GM23248 (cell line): ENCODE measurements around the gene SLC4A8. TPM values are rescaled to one million over a fixed set of nuclear protein-coding genes. Genes with fewer than 3 reads are reported as not detected.

Experiments used
- DNase-seq: peaks from one replicate; pipeline ENCODE4 v3.0.0-alpha.2; 2015
- H2AFZ ChIP-seq: fragments of 200-600 bp; sonication (generic); 2 replicates; pipeline ENCODE4 v1.6.1; 2016; ENCODE audit warnings: antibody characterized with exemption
- H3F3A ChIP-seq: fragments of 200-600 bp; sonication (generic); 2 replicates; pipeline ENCODE4 v1.6.1; 2016; ENCODE audit warnings: mild to moderate bottlenecking, antibody characterized with exemption, mixed run types; ENCODE audit not compliant: insufficient read depth
- H3K27ac ChIP-seq: fragments of 200-600 bp; sonication (generic); 2 replicates; pipeline ENCODE4 v1.5.1; 2016; ENCODE audit warnings: mild to moderate bottlenecking
- H3K27me3 ChIP-seq: fragments of 200-600 bp; sonication (generic); replicated peaks from 2 replicates; pipeline ENCODE4 v1.6.1; 2016; ENCODE audit warnings: mild to moderate bottlenecking; ENCODE audit not compliant: insufficient read depth
- H3K36me3 ChIP-seq: fragments of 200-600 bp; sonication (generic); 2 replicates; pipeline ENCODE4 v1.6.1; 2016; ENCODE audit warnings: low read depth, mild to moderate bottlenecking
- H3K4me1 ChIP-seq: fragments of 200-600 bp; sonication (generic); 2 replicates; pipeline ENCODE4 v1.6.1; 2016; ENCODE audit warnings: mild to moderate bottlenecking; ENCODE audit not compliant: insufficient read depth
- H3K4me2 ChIP-seq: fragments of 200-600 bp; sonication (generic); one replicate; pipeline ENCODE4 v1.6.1; 2016; ENCODE audit warnings: mild to moderate bottlenecking; ENCODE audit not compliant: unreplicated experiment
- H3K4me3 ChIP-seq: fragments of 200-600 bp; sonication (generic); 2 replicates; pipeline ENCODE4 v1.5.1; 2016; ENCODE audit warnings: mild to moderate bottlenecking
- H3K79me2 ChIP-seq: fragments of 200-600 bp; sonication (generic); 2 replicates; pipeline ENCODE4 v1.6.1; 2016; ENCODE audit warnings: mild to moderate bottlenecking; ENCODE audit not compliant: insufficient read depth
- H3K9ac ChIP-seq: fragments of 200-600 bp; sonication (generic); 2 replicates; pipeline ENCODE4 v1.6.1; 2016; ENCODE audit warnings: mild to moderate bottlenecking
- H3K9me2 ChIP-seq: fragments of 200-600 bp; sonication (generic); 2 replicates; pipeline ENCODE4 v1.6.1; 2016; ENCODE audit warnings: mixed run types, mild to moderate bottlenecking, moderate library complexity; ENCODE audit not compliant: insufficient read depth
- H3K9me3 ChIP-seq: fragments of 200-600 bp; sonication (generic); one replicate; pipeline ENCODE4 v1.6.1; 2017; ENCODE audit warnings: low read depth
- H4K20me1 ChIP-seq: fragments of 200-600 bp; sonication (generic); 2 replicates; pipeline ENCODE4 v1.6.0; 2016; ENCODE audit not compliant: insufficient read depth
- EZH2 ChIP-seq: fragments of 200-600 bp; sonication (generic); IDR thresholded peaks from 2 replicates; pipeline ENCODE4 v1.6.1; 2018; ENCODE audit warnings: antibody characterized with exemption, mild to moderate bottlenecking; ENCODE audit not compliant: insufficient read depth, poor library complexity, severe bottlenecking
- EZH2phosphoT487 ChIP-seq: fragments of 200-600 bp; sonication (generic); IDR thresholded peaks from 2 replicates; pipeline ENCODE4 v1.6.1; 2018; ENCODE audit warnings: antibody characterized with exemption, moderate library complexity, mild to moderate bottlenecking, low read depth; ENCODE audit not compliant: insufficient read depth
- WGBS, 2 experiments: methylation state at CpG; one replicate each; pipeline ENCODE4 v1.1.6; 2015 to 2017; ENCODE audit warnings: low lambda C conversion rate in 2 of 2, low coverage in 1 of 2; ENCODE audit errors: missing lambda C conversion rate in 2 of 2; 5-methylcytosine and 5-hydroxymethylcytosine counted together
- in situ Hi-C: fragments of 300-500 bp; cut with MboI; formaldehyde crosslinking; loops from 2 replicates; pipeline ENCODE4 v1.15.0; 2020
- polyA plus RNA-seq: library from polyadenylated mRNA; unstranded; fragments of >200 nt; fragmentation: Nextera tagmentation; extraction: Ambion mirVana; gene quantifications from 2 replicates; pipeline ENCODE4 v1.2.1, GENCODE V29; 2016
- total RNA-seq: library from RNA; depleted of rRNA; stranded (reverse); fragments of >200 nt; shearing (Covaris generic); gene quantifications from 2 replicates; pipeline ENCODE4 v1.2.3, GENCODE V29; 2014

Gene SLC4A8
- total and polyA plus RNA-seq, 2 experiments from 2014 or later = 2.6 to 3.1 TPM

GRCh38 chr12:51534216-51535074 lies 109.8 kb downstream of the SLC4A8 start:
- peaks cover 23% of the 10 kb centered on the region for H3K4me1 ChIP-seq
- no peaks in the 10 kb centered on the region for H3K9me3 ChIP-seq
- peak; percentile 23 for DNase-seq
- no peak overlapping the region for H3K27ac ChIP-seq
- no peaks in the 10 kb centered on the region for H3K9me2 ChIP-seq
- H3K36me3 ChIP-seq = no peaks in the 10 kb centered on the region
- no peaks in the 10 kb centered on the region for H3K27me3 ChIP-seq
- peaks cover 11% of the 10 kb centered on the region; the same call in 1 of the 2 replicates for H3F3A ChIP-seq
- 47 to 49% methylated on average over 17 of the region's 17 CpGs for WGBS, 2 experiments
- H3K9ac ChIP-seq = no peak overlapping the region
- TF ChIP-seq EZH2 (no peak), EZH2phosphoT487 (no peak)
- no peak overlapping the region for H3K4me3 ChIP-seq
- in situ Hi-C loops = no loop called here
- H2AFZ ChIP-seq = no peak overlapping the region
- H3K4me2 ChIP-seq = peak overlapping the region; percentile 48
- no peaks in the 10 kb centered on the region for H4K20me1 ChIP-seq
- no peaks in the 10 kb centered on the region for H3K79me2 ChIP-seq

GRCh38 chr12:51536159-51536558 lies 111.5 kb downstream of the SLC4A8 start:
- no peaks in the 10 kb centered on the region for H3K79me2 ChIP-seq
- H3K9ac ChIP-seq = no peak overlapping the region
- H3K4me1 ChIP-seq = peaks cover 23% of the 10 kb centered on the region
- H3K9me3 ChIP-seq = no peaks in the 10 kb centered on the region
- no peak overlapping the region for H3K27ac ChIP-seq
- no peaks in the 10 kb centered on the region for H3K9me2 ChIP-seq
- H2AFZ ChIP-seq = no peak overlapping the region
- peaks cover 11% of the 10 kb centered on the region; the same call in 1 of the 2 replicates for H3F3A ChIP-seq
- no peaks in the 10 kb centered on the region for H3K36me3 ChIP-seq
- TF ChIP-seq EZH2phosphoT487 = no peak
- no peak for TF ChIP-seq EZH2
- peak; percentile 46 for DNase-seq
- no peaks in the 10 kb centered on the region for H3K27me3 ChIP-seq
- H3K4me2 ChIP-seq = no peak overlapping the region
- no peak overlapping the region for H3K4me3 ChIP-seq
- 73 to 82% methylated on average over 3 of the region's 3 CpGs for WGBS, 2 experiments
- no peaks in the 10 kb centered on the region for H4K20me1 ChIP-seq
- in situ Hi-C loops = no loop called here

GRCh38 chr12:51538149-51538548 lies 113.5 kb downstream of the SLC4A8 start:
- WGBS, 2 experiments = 74 to 83% methylated on average over 8 of the region's 8 CpGs
- Histone ChIP-seq H2AFZ (no peak overlapping the region), H3K27me3 (no peaks in the 10 kb centered on the region), H3F3A (peaks cover 9% of the 10 kb centered on the region; the same call in 1 of the 2 replicates), H3K27ac (no peak overlapping the region), H3K9me3 (no peaks in the 10 kb centered on the region), H3K4me1 (peaks cover 11% of the 10 kb centered on the region), H3K4me3 (no peak overlapping the region), H3K9me2 (no peaks in the 10 kb centered on the region), H3K79me2 (no peaks in the 10 kb centered on the region), H3K4me2 (no peak overlapping the region), H3K36me3 (no peaks in the 10 kb centered on the region), H4K20me1 (no peaks in the 10 kb centered on the region), H3K9ac (no peak overlapping the region)
- in situ Hi-C loops = no loop called here
- TF ChIP-seq EZH2phosphoT487 (no peak), EZH2 (no peak)
- no peak for DNase-seq

- DNase-seq = no peak
- no peaks in the 10 kb centered on the region for H3K9me2 ChIP-seq
- no peaks in the 10 kb centered on the region for H3K36me3 ChIP-seq
- no peak overlapping the region for H3K4me2 ChIP-seq
- peaks cover 6% of the 10 kb centered on the region; the same call in 1 of the 2 replicates for H3K4me1 ChIP-seq
- TF ChIP-seq EZH2phosphoT487 = no peak
- no peak for TF ChIP-seq EZH2
- H3K79me2 ChIP-seq = no peaks in the 10 kb centered on the region
- no peak overlapping the region for H2AFZ ChIP-seq
- H4K20me1 ChIP-seq = no peaks in the 10 kb centered on the region
- no peak overlapping the region for H3K9ac ChIP-seq
- peaks cover 5% of the 10 kb centered on the region; the same call in 1 of the 2 replicates for H3F3A ChIP-seq
- H3K27ac ChIP-seq = no peak overlapping the region
- 49 to 62% methylated on average over 8 of the region's 8 CpGs for WGBS, 2 experiments
- no peaks in the 10 kb centered on the region for H3K27me3 ChIP-seq
- in situ Hi-C loops = no loop called here
- H3K9me3 ChIP-seq = no peaks in the 10 kb centered on the region
- H3K4me3 ChIP-seq = no peak overlapping the region
These were observed 114.0 kb downstream of the SLC4A8 start for GRCh38 chr12:51538599-51538998.
